Mammary epithelial cell (primary cell): ENCODE results near the gene KRTAP12-4.

Experiments used
- EZH2 ChIP-seq: IDR thresholded peaks from 2 replicates; pipeline ENCODE4 v1.6.1; 2012; ENCODE audit warnings: low read length, inconsistent platforms, borderline replicate concordance
- TF ChIP-seq, protein P1 (sequence below), 2 donors: IDR thresholded peaks in 1 of 2; conservative IDR thresholded peaks in 1 of 2; 2 replicates each; pipeline ENCODE4 v1.5.1; 2011 to 2012; ENCODE audit warnings: inconsistent platforms in 2 of 2, low read length in 2 of 2, mild to moderate bottlenecking in 2 of 2, control low read depth in 1 of 2, low read depth in 1 of 2; ENCODE audit not compliant: insufficient read depth in 1 of 2; ENCODE audit errors: extremely low read depth in 1 of 2

DNA sequence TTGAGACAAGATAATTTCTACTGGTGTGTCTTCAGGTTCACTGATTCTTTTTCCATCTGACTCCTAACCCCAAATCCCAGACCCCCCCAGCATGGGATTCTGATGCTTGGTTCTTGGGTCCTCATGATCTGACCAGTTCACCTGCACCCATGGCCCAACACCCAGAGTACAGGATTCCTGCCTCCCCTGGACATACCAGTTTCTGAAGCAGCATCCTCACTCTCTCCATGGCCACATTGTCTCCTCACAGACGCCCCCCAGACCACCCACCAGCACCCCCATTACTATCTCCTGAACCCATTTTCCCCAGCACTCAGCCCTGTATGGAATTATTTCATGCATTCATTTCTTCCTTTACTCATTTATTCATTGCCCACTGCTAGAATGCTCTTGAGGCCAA lies 2.4 kb upstream of the KRTAP12-4 start:
- no peak for TF ChIP-seq EZH2
- TF ChIP-seq, protein P1, sequence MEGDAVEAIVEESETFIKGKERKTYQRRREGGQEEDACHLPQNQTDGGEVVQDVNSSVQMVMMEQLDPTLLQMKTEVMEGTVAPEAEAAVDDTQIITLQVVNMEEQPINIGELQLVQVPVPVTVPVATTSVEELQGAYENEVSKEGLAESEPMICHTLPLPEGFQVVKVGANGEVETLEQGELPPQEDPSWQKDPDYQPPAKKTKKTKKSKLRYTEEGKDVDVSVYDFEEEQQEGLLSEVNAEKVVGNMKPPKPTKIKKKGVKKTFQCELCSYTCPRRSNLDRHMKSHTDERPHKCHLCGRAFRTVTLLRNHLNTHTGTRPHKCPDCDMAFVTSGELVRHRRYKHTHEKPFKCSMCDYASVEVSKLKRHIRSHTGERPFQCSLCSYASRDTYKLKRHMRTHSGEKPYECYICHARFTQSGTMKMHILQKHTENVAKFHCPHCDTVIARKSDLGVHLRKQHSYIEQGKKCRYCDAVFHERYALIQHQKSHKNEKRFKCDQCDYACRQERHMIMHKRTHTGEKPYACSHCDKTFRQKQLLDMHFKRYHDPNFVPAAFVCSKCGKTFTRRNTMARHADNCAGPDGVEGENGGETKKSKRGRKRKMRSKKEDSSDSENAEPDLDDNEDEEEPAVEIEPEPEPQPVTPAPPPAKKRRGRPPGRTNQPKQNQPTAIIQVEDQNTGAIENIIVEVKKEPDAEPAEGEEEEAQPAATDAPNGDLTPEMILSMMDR (conservative IDR thresholded peaks at IDR 0.05 in 1 of 2, IDR thresholded peaks at IDR 0.05 in 1 of 2; ENCODE audit: extremely low read depth in 1 of 2, insufficient read depth in 1 of 2, low read depth in 1 of 2, low read length in 2 of 2) = no peak
